ENCODE data around the gene FALEC.
"Not testable (repeated sequence)": the region's sequence is repeated elsewhere in the genome, so short reads cannot be mapped to it uniquely, and the experiment has no call there.

Gene FALEC

DNA sequence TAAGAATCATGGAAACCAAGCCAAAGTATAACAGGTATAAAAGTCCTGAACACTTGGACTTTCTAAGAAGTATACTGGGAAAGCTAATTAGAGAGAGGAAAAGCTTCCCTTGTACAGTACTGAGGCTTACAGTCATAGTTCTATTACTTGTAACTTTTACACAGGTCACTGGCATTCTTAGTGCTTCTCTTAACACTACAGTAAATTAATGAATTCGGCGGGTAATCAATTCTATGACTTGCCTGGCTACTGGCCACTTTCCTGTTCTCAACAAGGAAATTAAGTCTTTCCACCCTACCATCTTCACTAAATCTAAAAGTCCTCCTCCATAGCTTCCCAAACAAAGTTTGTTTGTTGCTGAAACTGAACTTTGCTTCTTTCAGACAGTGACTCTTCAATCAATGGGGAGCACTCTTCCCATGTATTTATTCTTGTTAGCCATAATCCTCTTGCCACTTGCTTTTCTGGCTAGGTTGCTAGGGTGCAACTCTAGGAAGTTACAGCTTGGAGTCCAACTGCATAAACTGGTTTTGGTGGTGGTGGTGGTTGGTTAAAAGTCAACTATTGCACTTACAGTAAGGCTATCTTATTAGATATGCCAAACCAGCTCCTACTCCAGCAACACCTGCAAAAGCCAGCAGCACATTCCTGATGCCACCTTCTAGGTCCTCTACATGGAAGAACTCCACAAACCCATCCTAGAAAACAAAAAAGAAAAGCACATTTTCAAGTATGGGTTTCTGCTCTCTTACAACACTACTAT, 61.4 kb downstream of the FALEC start:
- no peak for DNase-seq

DNA sequence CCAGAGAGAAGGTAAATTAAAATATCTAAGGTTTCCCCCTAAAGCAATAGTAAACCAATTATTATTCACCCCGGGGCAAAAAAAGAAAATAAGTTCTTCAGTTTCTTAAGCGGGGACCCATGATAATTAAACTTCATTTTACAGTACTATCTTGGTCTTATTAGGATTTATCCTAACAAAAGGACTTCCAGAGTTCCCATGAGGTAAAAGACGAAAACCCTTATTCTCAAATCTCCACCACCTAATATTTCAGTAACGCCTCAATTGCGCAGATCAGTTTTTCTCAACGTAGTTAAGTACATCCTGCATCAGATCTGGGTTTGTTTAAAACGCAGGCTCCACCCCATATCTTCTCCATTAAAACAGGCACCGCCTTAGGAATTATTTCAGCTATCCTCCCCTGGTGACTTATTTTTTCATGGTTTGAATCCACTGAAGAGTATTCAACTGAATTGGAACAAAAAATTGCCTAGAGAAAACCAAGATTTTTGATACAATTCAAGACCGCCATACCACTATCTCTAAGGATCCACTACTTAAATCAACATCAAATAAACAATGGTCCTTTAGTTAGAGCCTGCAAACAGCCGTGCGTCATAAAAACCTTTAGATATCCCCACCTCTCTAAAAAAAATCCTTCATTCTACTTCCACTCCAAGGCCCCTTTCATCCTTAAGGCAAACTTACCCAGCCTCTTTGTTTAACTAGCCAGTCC, 62.2 kb downstream of the FALEC start:
- DNase-seq: no peak

GRCh38 chr1:150578272-150579109, 62.9 kb downstream of the FALEC start:
- peak; percentile 38 for DNase-seq

- DNase-seq: peak; percentile 99
Observed at GRCh38 chr1:150579110-150579944, 63.8 kb downstream of the FALEC start, which contains the start of gene MCL1. Gene MCL1, minus strand, starts transcription at chr1:150579610. Its CDS starts 80 bp downstream, at chr1:150579530.

DNA sequence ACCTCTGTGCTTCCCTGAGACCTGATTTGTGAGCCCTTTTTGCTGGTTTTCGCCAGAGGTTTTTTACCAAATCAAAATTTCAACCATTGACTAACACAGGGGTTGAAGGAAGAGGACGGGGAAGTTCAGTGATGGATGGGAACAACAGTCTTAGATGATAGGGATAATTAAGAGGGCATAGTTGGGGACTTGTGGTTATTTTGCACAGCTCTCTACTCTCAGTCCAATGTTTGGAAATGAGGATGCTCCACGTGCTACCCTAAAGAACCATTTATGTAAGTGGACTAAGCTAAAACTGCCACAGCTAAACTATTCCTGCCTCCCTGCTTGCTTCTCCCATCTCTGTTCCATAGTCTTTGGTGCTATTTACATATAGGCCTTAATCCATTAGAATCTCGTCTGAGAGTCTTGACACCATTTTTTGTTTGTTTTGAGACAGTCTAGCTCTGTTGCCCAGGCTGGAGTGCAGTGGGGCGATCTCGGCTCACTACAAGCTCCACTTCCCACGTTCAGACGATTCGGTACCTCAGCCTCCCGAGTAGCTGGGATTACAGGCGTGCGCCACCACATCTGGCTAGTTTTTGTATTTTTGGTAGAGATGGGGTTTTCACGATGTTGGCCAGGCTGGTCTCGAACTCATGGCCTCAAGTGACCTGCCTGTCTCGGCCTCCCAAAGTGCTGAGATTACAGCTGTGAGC, 64.5 kb downstream of the FALEC start:
- DNase-seq: no peak

- DNase-seq: not testable (repeated sequence)
Observed at GRCh38 chr1:150580966-150581365, 65.4 kb downstream of the FALEC start.

- DNase-seq: not testable (repeated sequence)
Observed at GRCh38 chr1:150581437-150581836, 65.9 kb downstream of the FALEC start.

- not testable (repeated sequence) for DNase-seq
Observed at GRCh38 chr1:150581962-150582361, 66.4 kb downstream of the FALEC start.

- DNase-seq: no peak
Observed at GRCh38 chr1:150582371-150582770, 66.8 kb downstream of the FALEC start.
